IMR-90 (cell line): Measurements from ENCODE around the gene PDRG1. TPM values are rescaled to one million over a fixed set of nuclear protein-coding genes. Genes with fewer than 3 reads are reported as not detected.
A peak's percentile ranks its signal among the peaks of the same experiment; 100 is the strongest.

ENCODE experiments used
- ATAC-seq: fragments of 200-7000 bp; cut with Tn5 transposase; 2 replicates; pipeline ENCODE4 v1.9.1; 2020; ENCODE audit warnings: low read depth, mild to moderate bottlenecking, moderate library complexity
- BruUV-seq: library from RNA; stranded (reverse); fragments of 400-500 nt; replicated peaks from 2 replicates; lab custom pipeline; 2021; lab: Mats Ljungman, UMichigan
- CTCF ChIA-PET: fragments of 300-600 bp; formaldehyde crosslinking; extraction: SDS; loops from one replicate; lab custom pipeline; 2021; ENCODE audit warnings: antibody characterized with exemption; lab: Yijun Ruan, JAX
- POLR2A ChIA-PET: fragments of 300-600 bp; sonication (Branson Sonifier 250); formaldehyde crosslinking; loops from one replicate; lab custom pipeline; 2022; ENCODE audit warnings: antibody characterized with exemption; ENCODE audit not compliant: unreplicated experiment; lab: Charles Lee
- DNase-seq: peaks from one replicate; pipeline ENCODE4 v3.0.0; 2013
- H2AFZ ChIP-seq: replicated peaks from 2 replicates; pipeline ENCODE3; 2013; ENCODE audit warnings: low read length, mild to moderate bottlenecking; ENCODE audit not compliant: poor library complexity
- H2AK5ac ChIP-seq: 2 replicates; pipeline ENCODE4 v1.6.1; 2013; ENCODE audit warnings: low read depth, low read length, inconsistent platforms
- H2AK9ac ChIP-seq: replicated peaks from 2 replicates; pipeline ENCODE3; 2013; ENCODE audit warnings: mild to moderate bottlenecking, low read depth, low read length, moderate library complexity; ENCODE audit not compliant: poor library complexity
- H2BK120ac ChIP-seq: 2 replicates; pipeline ENCODE4 v1.6.1; 2013; ENCODE audit warnings: low read depth, low read length, inconsistent platforms
- H2BK15ac ChIP-seq: 3 replicates; pipeline ENCODE4 v1.6.1; 2013; ENCODE audit warnings: low read depth, low read length, inconsistent platforms
- H2BK20ac ChIP-seq: 2 replicates; pipeline ENCODE4 v1.6.1; 2013; ENCODE audit warnings: low read depth, mild to moderate bottlenecking, inconsistent platforms, low read length, moderate library complexity
- H2BK5ac ChIP-seq: 2 replicates; pipeline ENCODE4 v1.6.1; 2013; ENCODE audit warnings: mild to moderate bottlenecking, low read depth, low read length, inconsistent platforms; ENCODE audit not compliant: poor library complexity, severe bottlenecking
- H3K14ac ChIP-seq: replicated peaks from 2 replicates; pipeline ENCODE4 v1.6.1; 2013; ENCODE audit warnings: low read depth, low read length, inconsistent platforms
- H3K18ac ChIP-seq: 2 replicates; pipeline ENCODE4 v1.6.1; 2013; ENCODE audit warnings: low read depth, low read length, control low read depth
- H3K23ac ChIP-seq: 2 replicates; pipeline ENCODE4 v1.6.1; 2013; ENCODE audit warnings: low read depth, low read length, inconsistent platforms
- H3K27ac ChIP-seq: 2 replicates; pipeline ENCODE4 v1.5.1; 2013; ENCODE audit warnings: mild to moderate bottlenecking, control low read depth, low read length; ENCODE audit not compliant: insufficient read depth
- H3K27me3 ChIP-seq: 2 replicates; pipeline ENCODE4 v1.6.1; 2013; ENCODE audit warnings: low read length; ENCODE audit not compliant: control insufficient read depth, insufficient read depth
- H3K36me3 ChIP-seq: 2 replicates; pipeline ENCODE4 v1.6.1; 2013; ENCODE audit warnings: low read length, mixed read lengths; ENCODE audit not compliant: control insufficient read depth, insufficient read depth
- H3K4ac ChIP-seq: 2 replicates; pipeline ENCODE4 v1.6.1; 2013; ENCODE audit warnings: low read depth, low read length, inconsistent platforms
- H3K4me1 ChIP-seq: 2 replicates; pipeline ENCODE4 v1.6.1; 2013; ENCODE audit warnings: low read length, mixed read lengths; ENCODE audit not compliant: control insufficient read depth, insufficient read depth
- H3K4me2 ChIP-seq: 2 replicates; pipeline ENCODE4 v1.6.1; 2013; ENCODE audit warnings: low read depth, mild to moderate bottlenecking, control low read depth, low read length, moderate library complexity
- H3K4me3 ChIP-seq: 2 replicates; pipeline ENCODE4 v1.5.1; 2013; ENCODE audit warnings: low read depth, mild to moderate bottlenecking, control low read depth, low read length, moderate library complexity; ENCODE audit not compliant: insufficient read depth
- H3K56ac ChIP-seq: 2 replicates; pipeline ENCODE4 v1.6.1; 2013; ENCODE audit warnings: low read length, inconsistent platforms; ENCODE audit not compliant: insufficient read depth; ENCODE audit errors: extremely low read depth
- H3K79me1 ChIP-seq, 2 experiments: 2 replicates each; pipeline ENCODE4 v1.6.1; 2013; ENCODE audit warnings: low read length in 2 of 2, inconsistent platforms in 1 of 2, low read depth in 1 of 2
- H3K9ac ChIP-seq: 2 replicates; pipeline ENCODE4 v1.6.1; 2013; ENCODE audit warnings: low read depth, low read length, control low read depth
- H3K9me1 ChIP-seq: 2 replicates; pipeline ENCODE4 v1.6.1; 2013; ENCODE audit warnings: low read length, inconsistent platforms; ENCODE audit not compliant: insufficient read depth
- H3K9me3 ChIP-seq: 2 replicates; pipeline ENCODE4 v1.6.1; 2013; ENCODE audit warnings: low read length; ENCODE audit not compliant: control insufficient read depth, insufficient read depth
- H4K20me1 ChIP-seq: 2 replicates; pipeline ENCODE4 v1.6.1; 2013; ENCODE audit warnings: low read length, inconsistent platforms; ENCODE audit not compliant: insufficient read depth
- H4K5ac ChIP-seq: 2 replicates; pipeline ENCODE4 v1.6.1; 2013; ENCODE audit warnings: mild to moderate bottlenecking, low read depth, low read length, control low read depth
- H4K8ac ChIP-seq, 2 experiments: 2 replicates each; pipeline ENCODE4 v1.6.1; 2013; ENCODE audit warnings: low read depth in 2 of 2, low read length in 2 of 2, control low read depth in 1 of 2, inconsistent platforms in 1 of 2
- H4K91ac ChIP-seq: 2 replicates; pipeline ENCODE4 v1.6.1; 2013; ENCODE audit warnings: low read depth, low read length, inconsistent platforms; ENCODE audit not compliant: insufficient read depth
- BHLHE40 ChIP-seq: fragments of 150-350 bp; IDR thresholded peaks from 2 replicates; pipeline ENCODE4 v1.6.1; 2016; ENCODE audit warnings: mild to moderate bottlenecking, low read depth, low read length
- ELK1 ChIP-seq: fragments of 150-350 bp; IDR thresholded peaks from 2 replicates; pipeline ENCODE4 v1.6.1; 2016; ENCODE audit warnings: low read depth, mild to moderate bottlenecking, low read length, moderate library complexity, borderline replicate concordance
- RCOR1 ChIP-seq: IDR thresholded peaks from 2 replicates; pipeline ENCODE4 v1.6.1; 2012; ENCODE audit warnings: mild to moderate bottlenecking, low read length, improper control_type of control experiment; ENCODE audit not compliant: insufficient replicate concordance
- SMC3 ChIP-seq: fragments of 150-350 bp; IDR thresholded peaks from 2 replicates; pipeline ENCODE4 v1.6.1; 2016; ENCODE audit warnings: low read depth, mild to moderate bottlenecking, antibody characterized with exemption, low read length, moderate library complexity
- WGBS, 2 experiments: methylation state at CpG; one replicate each; pipeline versions ENCODE4 v1.1.5 to v1.1.7; 2013; ENCODE audit warnings: missing lambda C conversion rate in 2 of 2; ENCODE audit not compliant: insufficient read length in 1 of 2; ENCODE audit errors: extremely low coverage in 2 of 2; 5-methylcytosine and 5-hydroxymethylcytosine counted together
- dilution Hi-C: fragments of 300-500 bp; cut with HindIII; formaldehyde crosslinking; loops from one replicate; pipeline ENCODE4 v1.14.3; 2018; ENCODE audit warnings: low sequenced_read_pairs; ENCODE audit not compliant: unreplicated experiment
- in situ Hi-C: fragments of 300-500 bp; cut with MboI; formaldehyde crosslinking; loops from 3 replicates; pipeline ENCODE4 v1.14.3; 2019; ENCODE audit warnings: low sequenced_read_pairs, inconsistent platforms, mixed read lengths
- intact Hi-C: fragments of 100-400 bp; cut with micrococcal nuclease; formaldehyde crosslinking; loops from 2 replicates; pipeline ENCODE4 v1.10.0; 2022
- polyA plus RNA-seq, 3 experiments: library from polyadenylated mRNA; depleted of rRNA; stranded (reverse); fragments of >200 nt; gene quantifications; 2 replicates each; pipeline ENCODE4 v1.2.3, GENCODE V29; 2012; ENCODE audit warnings: low replicate concordance in 1 of 3
- total RNA-seq: library from RNA; depleted of rRNA; stranded (reverse); fragments of >200 nt; gene quantifications from 2 replicates; pipeline ENCODE4 v1.2.3, GENCODE V29; 2012

Gene PDRG1
- total and polyA plus RNA-seq, 2 of the 4 experiments (the other 2 are of a cell fraction) = 5.0 to 15.7 TPM

- peak overlapping the region; percentile 77 for H2AK9ac ChIP-seq
- 0 out of 2 replicates have a peak overlapping the region, but pooled peaks have one; percentile 57 for H3K14ac ChIP-seq
- dilution Hi-C loops (no loop called here), in situ Hi-C loops (loop anchor here (10.0 kb wide), 2 partner anchors 96 to 126 kb away; no protein-coding TSS in a partner anchor), intact Hi-C loops (no loop called here)
- H2AFZ ChIP-seq = peak overlapping the region; percentile 97
- H2BK20ac ChIP-seq = no peak overlapping the region
- ChIA-PET POLR2A (no interaction called here), CTCF (interaction anchor here (0.8 to 1.3 kb wide), 5 partner anchors 11 to 128 kb away, joined by 3 to 4 read pairs (median 3); no protein-coding TSS in a partner anchor)
- no peak overlapping the region for H4K91ac ChIP-seq
- H3K27ac ChIP-seq = peak overlapping the region; percentile 66
- TF ChIP-seq ELK1 = no peak
- TF ChIP-seq RCOR1 = no peak
- no peak for TF ChIP-seq SMC3
- no peak for TF ChIP-seq BHLHE40
- no peaks in the 10 kb centered on the region; the same call in 1 of the 2 replicates for H4K20me1 ChIP-seq
- H3K56ac ChIP-seq = peak overlapping the region; percentile 75; the same call in 1 of the 2 replicates
- peak overlapping the region; percentile 82 for H3K9ac ChIP-seq
- H4K8ac ChIP-seq = peak overlapping the region; percentile 32 to 93; a peak in 3 of 4 replicates
- H3K9me3 ChIP-seq = peaks cover 2% of the 10 kb centered on the region; the same call in 1 of the 2 replicates
- H3K4ac ChIP-seq = peak overlapping the region; percentile 43
- H3K27me3 ChIP-seq = peaks cover 3% of the 10 kb centered on the region
- H3K4me1 ChIP-seq = peaks cover 6% of the 10 kb centered on the region
- peaks cover 16 to 30% of the 10 kb centered on the region in 2 experiments for H3K79me1 ChIP-seq
- peak overlapping the region; percentile 83 for H3K4me3 ChIP-seq
- DNase-seq = no peak
- peak overlapping the region; percentile 97 for H3K4me2 ChIP-seq
- no peaks in the 10 kb centered on the region for H3K9me1 ChIP-seq
- peak overlapping the region; percentile 40; the same call in 1 of the 2 replicates for H3K23ac ChIP-seq
- no peak overlapping the region for H2BK15ac ChIP-seq
- WGBS, 2 experiments = 11% methylated on average over 4 of the region's 6 CpGs; no CpG with 5 or more reads in 1 of the 2 experiments
- no peak overlapping the region for H3K18ac ChIP-seq
- BruUV-seq = no TSS peak
- peaks cover 25% of the 10 kb centered on the region for H3K36me3 ChIP-seq
- H2AK5ac ChIP-seq = peak overlapping the region; percentile 32; the same call in 1 of the 2 replicates
- no peak overlapping the region for H2BK5ac ChIP-seq
- ATAC-seq = no peak
- H2BK120ac ChIP-seq = no peak overlapping the region
- no peak overlapping the region for H4K5ac ChIP-seq
Observed at GRCh38 chr20:31951203-31951529, 680 bp downstream of the PDRG1 start.
